IMR-90 (cell line): ENCODE results near the gene TMEM45A. TPM values are rescaled to one million over a fixed set of nuclear protein-coding genes. Genes with fewer than 3 reads are reported as not detected.

Experiments
- ATAC-seq: fragments of 200-7000 bp; cut with Tn5 transposase; 2 replicates; pipeline ENCODE4 v1.9.1; 2020; ENCODE audit warnings: low read depth, mild to moderate bottlenecking, moderate library complexity
- BruUV-seq: library from RNA; stranded (reverse); fragments of 400-500 nt; replicated peaks from 2 replicates; lab custom pipeline; 2021; lab: Mats Ljungman, UMichigan
- CTCF ChIA-PET: fragments of 300-600 bp; formaldehyde crosslinking; extraction: SDS; loops from one replicate; lab custom pipeline; 2021; ENCODE audit warnings: antibody characterized with exemption; lab: Yijun Ruan, JAX
- POLR2A ChIA-PET: fragments of 300-600 bp; sonication (Branson Sonifier 250); formaldehyde crosslinking; loops from one replicate; lab custom pipeline; 2022; ENCODE audit warnings: antibody characterized with exemption; ENCODE audit not compliant: unreplicated experiment; lab: Charles Lee
- DNase-seq: peaks from one replicate; pipeline ENCODE4 v3.0.0; 2013
- H2AFZ ChIP-seq: replicated peaks from 2 replicates; pipeline ENCODE3; 2013; ENCODE audit warnings: low read length, mild to moderate bottlenecking; ENCODE audit not compliant: poor library complexity
- H2AK5ac ChIP-seq: 2 replicates; pipeline ENCODE4 v1.6.1; 2013; ENCODE audit warnings: low read depth, low read length, inconsistent platforms
- H2AK9ac ChIP-seq: replicated peaks from 2 replicates; pipeline ENCODE3; 2013; ENCODE audit warnings: mild to moderate bottlenecking, low read depth, low read length, moderate library complexity; ENCODE audit not compliant: poor library complexity
- H2BK120ac ChIP-seq: 2 replicates; pipeline ENCODE4 v1.6.1; 2013; ENCODE audit warnings: low read depth, low read length, inconsistent platforms
- H2BK15ac ChIP-seq: 3 replicates; pipeline ENCODE4 v1.6.1; 2013; ENCODE audit warnings: low read depth, low read length, inconsistent platforms
- H2BK20ac ChIP-seq: 2 replicates; pipeline ENCODE4 v1.6.1; 2013; ENCODE audit warnings: low read depth, mild to moderate bottlenecking, inconsistent platforms, low read length, moderate library complexity
- H2BK5ac ChIP-seq: 2 replicates; pipeline ENCODE4 v1.6.1; 2013; ENCODE audit warnings: mild to moderate bottlenecking, low read depth, low read length, inconsistent platforms; ENCODE audit not compliant: poor library complexity, severe bottlenecking
- H3K14ac ChIP-seq: replicated peaks from 2 replicates; pipeline ENCODE4 v1.6.1; 2013; ENCODE audit warnings: low read depth, low read length, inconsistent platforms
- H3K18ac ChIP-seq: 2 replicates; pipeline ENCODE4 v1.6.1; 2013; ENCODE audit warnings: low read depth, low read length, control low read depth
- H3K23ac ChIP-seq: 2 replicates; pipeline ENCODE4 v1.6.1; 2013; ENCODE audit warnings: low read depth, low read length, inconsistent platforms
- H3K27ac ChIP-seq: 2 replicates; pipeline ENCODE4 v1.5.1; 2013; ENCODE audit warnings: mild to moderate bottlenecking, control low read depth, low read length; ENCODE audit not compliant: insufficient read depth
- H3K27me3 ChIP-seq: 2 replicates; pipeline ENCODE4 v1.6.1; 2013; ENCODE audit warnings: low read length; ENCODE audit not compliant: control insufficient read depth, insufficient read depth
- H3K36me3 ChIP-seq: 2 replicates; pipeline ENCODE4 v1.6.1; 2013; ENCODE audit warnings: low read length, mixed read lengths; ENCODE audit not compliant: control insufficient read depth, insufficient read depth
- H3K4ac ChIP-seq: 2 replicates; pipeline ENCODE4 v1.6.1; 2013; ENCODE audit warnings: low read depth, low read length, inconsistent platforms
- H3K4me1 ChIP-seq: 2 replicates; pipeline ENCODE4 v1.6.1; 2013; ENCODE audit warnings: low read length, mixed read lengths; ENCODE audit not compliant: control insufficient read depth, insufficient read depth
- H3K4me2 ChIP-seq: 2 replicates; pipeline ENCODE4 v1.6.1; 2013; ENCODE audit warnings: low read depth, mild to moderate bottlenecking, control low read depth, low read length, moderate library complexity
- H3K4me3 ChIP-seq: 2 replicates; pipeline ENCODE4 v1.5.1; 2013; ENCODE audit warnings: low read depth, mild to moderate bottlenecking, control low read depth, low read length, moderate library complexity; ENCODE audit not compliant: insufficient read depth
- H3K56ac ChIP-seq: 2 replicates; pipeline ENCODE4 v1.6.1; 2013; ENCODE audit warnings: low read length, inconsistent platforms; ENCODE audit not compliant: insufficient read depth; ENCODE audit errors: extremely low read depth
- H3K79me1 ChIP-seq, 2 experiments: 2 replicates each; pipeline ENCODE4 v1.6.1; 2013; ENCODE audit warnings: low read length in 2 of 2, inconsistent platforms in 1 of 2, low read depth in 1 of 2
- H3K9ac ChIP-seq: 2 replicates; pipeline ENCODE4 v1.6.1; 2013; ENCODE audit warnings: low read depth, low read length, control low read depth
- H3K9me1 ChIP-seq: 2 replicates; pipeline ENCODE4 v1.6.1; 2013; ENCODE audit warnings: low read length, inconsistent platforms; ENCODE audit not compliant: insufficient read depth
- H3K9me3 ChIP-seq: 2 replicates; pipeline ENCODE4 v1.6.1; 2013; ENCODE audit warnings: low read length; ENCODE audit not compliant: control insufficient read depth, insufficient read depth
- H4K20me1 ChIP-seq: 2 replicates; pipeline ENCODE4 v1.6.1; 2013; ENCODE audit warnings: low read length, inconsistent platforms; ENCODE audit not compliant: insufficient read depth
- H4K5ac ChIP-seq: 2 replicates; pipeline ENCODE4 v1.6.1; 2013; ENCODE audit warnings: mild to moderate bottlenecking, low read depth, low read length, control low read depth
- H4K8ac ChIP-seq, 2 experiments: 2 replicates each; pipeline ENCODE4 v1.6.1; 2013; ENCODE audit warnings: low read depth in 2 of 2, low read length in 2 of 2, control low read depth in 1 of 2, inconsistent platforms in 1 of 2
- H4K91ac ChIP-seq: 2 replicates; pipeline ENCODE4 v1.6.1; 2013; ENCODE audit warnings: low read depth, low read length, inconsistent platforms; ENCODE audit not compliant: insufficient read depth
- BHLHE40 ChIP-seq: fragments of 150-350 bp; IDR thresholded peaks from 2 replicates; pipeline ENCODE4 v1.6.1; 2016; ENCODE audit warnings: mild to moderate bottlenecking, low read depth, low read length
- CTCF ChIP-seq: conservative IDR thresholded peaks from 2 replicates; pipeline ENCODE4 v1.5.1; 2012; ENCODE audit warnings: mild to moderate bottlenecking, low read depth, low read length, improper control_type of control experiment
- FOS ChIP-seq: fragments of 150-350 bp; IDR thresholded peaks from 2 replicates; pipeline ENCODE4 v1.6.1; 2016; ENCODE audit warnings: low read depth, low read length
- MAZ ChIP-seq: IDR thresholded peaks from 2 replicates; pipeline ENCODE4 v1.6.1; 2012; ENCODE audit warnings: low read depth, mild to moderate bottlenecking, low read length, improper control_type of control experiment, moderate library complexity, borderline replicate concordance
- MXI1 ChIP-seq: IDR thresholded peaks from 2 replicates; pipeline ENCODE4 v1.6.1; 2012; ENCODE audit warnings: low read depth, mild to moderate bottlenecking, low read length, moderate library complexity, borderline replicate concordance
- NFE2L2 ChIP-seq: fragments of 150-350 bp; IDR thresholded peaks from 2 replicates; pipeline ENCODE4 v1.6.1; 2016; ENCODE audit warnings: low read depth, mild to moderate bottlenecking, low read length
- RAD21 ChIP-seq: IDR thresholded peaks from 2 replicates; pipeline ENCODE4 v1.6.1; 2012; ENCODE audit warnings: low read length, improper control_type of control experiment
- RCOR1 ChIP-seq: IDR thresholded peaks from 2 replicates; pipeline ENCODE4 v1.6.1; 2012; ENCODE audit warnings: mild to moderate bottlenecking, low read length, improper control_type of control experiment; ENCODE audit not compliant: insufficient replicate concordance
- SMC3 ChIP-seq: fragments of 150-350 bp; IDR thresholded peaks from 2 replicates; pipeline ENCODE4 v1.6.1; 2016; ENCODE audit warnings: low read depth, mild to moderate bottlenecking, antibody characterized with exemption, low read length, moderate library complexity
- WGBS, 2 experiments: methylation state at CpG; one replicate each; pipeline versions ENCODE4 v1.1.5 to v1.1.7; 2013; ENCODE audit warnings: missing lambda C conversion rate in 2 of 2; ENCODE audit not compliant: insufficient read length in 1 of 2; ENCODE audit errors: extremely low coverage in 2 of 2; 5-methylcytosine and 5-hydroxymethylcytosine counted together
- dilution Hi-C: fragments of 300-500 bp; cut with HindIII; formaldehyde crosslinking; loops from one replicate; pipeline ENCODE4 v1.14.3; 2018; ENCODE audit warnings: low sequenced_read_pairs; ENCODE audit not compliant: unreplicated experiment
- in situ Hi-C: fragments of 300-500 bp; cut with MboI; formaldehyde crosslinking; loops from 3 replicates; pipeline ENCODE4 v1.14.3; 2019; ENCODE audit warnings: low sequenced_read_pairs, inconsistent platforms, mixed read lengths
- intact Hi-C: fragments of 100-400 bp; cut with micrococcal nuclease; formaldehyde crosslinking; loops from 2 replicates; pipeline ENCODE4 v1.10.0; 2022
- polyA plus RNA-seq, 3 experiments: library from polyadenylated mRNA; depleted of rRNA; stranded (reverse); fragments of >200 nt; gene quantifications; 2 replicates each; pipeline ENCODE4 v1.2.3, GENCODE V29; 2012; ENCODE audit warnings: low replicate concordance in 1 of 3
- total RNA-seq: library from RNA; depleted of rRNA; stranded (reverse); fragments of >200 nt; gene quantifications from 2 replicates; pipeline ENCODE4 v1.2.3, GENCODE V29; 2012

The TMEM45A gene
- total and polyA plus RNA-seq, 2 of the 4 experiments (the other 2 are of a cell fraction), result 13.6 to 21.7 TPM

GRCh38 chr3:100558233-100558632 lies 65.8 kb downstream of the TMEM45A start:
- Histone ChIP-seq H3K56ac (no peak overlapping the region), H3K27ac (no peak overlapping the region), H3K18ac (no peak overlapping the region), H4K5ac (no peak overlapping the region), H2AK9ac (no peak overlapping the region), H3K14ac (0 out of 2 replicates have a peak overlapping the region, but pooled peaks have one; percentile 13), H3K27me3 (no peaks in the 10 kb centered on the region), H3K36me3 (no peaks in the 10 kb centered on the region), H3K23ac (no peak overlapping the region), H3K9me1 (peaks cover 7% of the 10 kb centered on the region), H3K4me1 (peaks cover 11% of the 10 kb centered on the region), H4K20me1 (no peaks in the 10 kb centered on the region), H3K4me3 (no peak overlapping the region), H3K4me2 (no peak overlapping the region), H2BK120ac (no peak overlapping the region), H2BK5ac (no peak overlapping the region), H4K8ac (no peak overlapping the region; a peak in 1 of 4 replicates), H3K79me1 (no peaks in the 10 kb centered on the region), H3K9ac (no peak overlapping the region), H3K9me3 (no peaks in the 10 kb centered on the region), H2AK5ac (no peak overlapping the region), H2AFZ (no peak overlapping the region), H2BK15ac (no peak overlapping the region), H3K4ac (peak overlapping the region; percentile 43; the same call in 1 of the 2 replicates), H2BK20ac (no peak overlapping the region), H4K91ac (no peak overlapping the region)
- DNase-seq (no peak), ATAC-seq (no peak)
- no TSS peak for BruUV-seq
- ChIA-PET CTCF (interaction anchor here (0.5 kb wide), 1 partner anchor 726 kb away, joined by 3 read pairs; no protein-coding TSS in a partner anchor), POLR2A (no interaction called here)
- dilution Hi-C loops (no loop called here), in situ Hi-C loops (no loop called here), intact Hi-C loops (no loop called here)
- WGBS, 2 experiments, result 56% methylated on average over 4 of the region's 7 CpGs; no CpG with 5 or more reads in 1 of the 2 experiments
- TF ChIP-seq MAZ (no peak), SMC3 (no peak), RCOR1 (no peak), RAD21 (no peak), MXI1 (no peak), CTCF (no peak), FOS (no peak), NFE2L2 (no peak), BHLHE40 (no peak)
